HG03378 (cell line): ENCODE results near the gene CLCNKB.
"Not testable (repeated sequence)": the region's sequence is repeated elsewhere in the genome, so short reads cannot be mapped to it uniquely, and the experiment has no call there.

ENCODE experiments used
- ATAC-seq: cut with Tn5 transposase; IDR thresholded peaks from one replicate; pipeline ENCODE4 v1.9.1; 2021; ENCODE audit warnings: mild to moderate bottlenecking, moderate library complexity; ENCODE audit not compliant: unreplicated experiment

The CLCNKB gene

GRCh38 chr1:16043521-16043920 lies at the start of gene CLCNKB:
TSS of gene CLCNKB (plus strand) at chr1:16043782. CDS start at chr1:16044493, 711 bp downstream.
- no peak for ATAC-seq

DNA sequence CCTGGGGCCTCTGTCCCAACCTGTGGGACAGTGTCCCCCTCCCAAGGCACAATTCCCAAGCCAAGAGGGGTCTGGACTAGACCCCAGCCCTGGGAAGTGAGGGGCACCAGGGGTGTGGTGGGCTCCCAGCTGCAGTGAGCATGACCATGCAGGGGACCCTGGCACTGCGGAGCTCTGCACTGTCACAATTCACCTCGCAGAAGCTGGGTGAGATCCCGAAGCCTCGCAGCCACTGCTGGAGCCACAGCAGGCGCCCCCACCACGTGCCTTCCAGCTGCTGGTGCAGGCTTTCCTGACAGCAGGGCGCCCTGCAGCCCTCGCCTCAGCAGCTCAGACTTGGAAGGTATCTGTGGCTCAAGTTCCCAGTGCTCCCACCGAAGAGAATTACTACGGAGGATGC lies 49.5 kb upstream of the CLCNKB start:
- ATAC-seq, result no peak

DNA sequence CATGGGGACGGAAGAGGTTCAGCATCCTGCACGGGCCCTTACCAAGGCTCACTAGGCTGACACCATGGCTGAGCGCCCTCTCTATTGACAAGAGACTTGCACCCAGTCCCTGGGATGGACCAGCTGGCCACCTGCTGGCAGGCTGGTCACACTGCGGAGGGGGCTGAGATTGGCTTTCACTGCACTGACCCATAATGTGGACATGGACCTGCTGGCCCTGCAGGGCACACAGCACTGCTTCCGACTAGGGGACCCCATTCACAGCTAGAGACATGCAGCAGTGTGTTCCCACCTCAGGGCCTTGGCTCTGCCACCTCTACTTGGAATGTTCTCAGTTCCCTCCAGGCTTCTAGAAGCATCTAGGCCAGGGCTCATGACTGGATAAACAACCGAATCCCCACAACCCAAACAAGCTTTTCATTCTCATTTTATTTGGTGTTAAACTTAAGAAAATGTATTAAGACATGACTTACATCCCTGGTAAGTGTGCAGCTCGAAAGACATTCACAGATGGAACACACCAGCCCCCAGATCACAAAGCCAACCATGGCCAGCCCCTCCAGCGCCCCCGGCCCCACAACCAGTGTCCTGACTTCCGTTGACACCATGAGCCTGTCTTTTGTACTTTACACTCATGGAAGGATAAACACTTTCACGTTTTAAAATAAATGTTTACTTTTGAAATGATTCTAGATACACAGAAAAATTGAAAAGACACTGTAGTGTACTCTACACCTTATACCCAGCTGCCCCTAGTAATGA lies 48.8 kb upstream of the CLCNKB start:
- ATAC-seq, result no peak

- ATAC-seq, result no peak
These were observed 46.5 kb upstream of the CLCNKB start for GRCh38 chr1:15997076-15997585.

GRCh38 chr1:15997637-15998280 lies 45.8 kb upstream of the CLCNKB start:
- no peak for ATAC-seq

DNA sequence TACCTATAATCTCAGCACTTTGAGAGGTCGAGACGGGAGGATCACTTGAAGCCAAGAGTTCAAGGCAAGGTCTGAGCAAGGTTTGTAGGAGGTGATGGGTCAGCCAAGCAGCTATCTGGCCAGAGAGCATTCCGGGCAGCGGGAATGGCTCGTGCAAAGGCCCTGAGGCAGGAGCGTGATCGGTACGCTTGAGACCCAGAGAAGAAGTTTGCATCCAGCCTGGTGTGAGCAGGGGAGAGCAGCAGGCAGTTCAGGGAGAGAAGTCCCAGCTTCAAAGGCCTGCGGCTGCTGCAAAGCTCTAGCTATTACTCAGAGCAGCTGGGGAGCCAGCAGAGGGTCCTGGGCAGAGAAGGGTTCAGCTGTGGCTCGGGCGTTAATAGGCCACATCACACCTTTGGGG lies 44.7 kb upstream of the CLCNKB start:
- no peak for ATAC-seq

DNA sequence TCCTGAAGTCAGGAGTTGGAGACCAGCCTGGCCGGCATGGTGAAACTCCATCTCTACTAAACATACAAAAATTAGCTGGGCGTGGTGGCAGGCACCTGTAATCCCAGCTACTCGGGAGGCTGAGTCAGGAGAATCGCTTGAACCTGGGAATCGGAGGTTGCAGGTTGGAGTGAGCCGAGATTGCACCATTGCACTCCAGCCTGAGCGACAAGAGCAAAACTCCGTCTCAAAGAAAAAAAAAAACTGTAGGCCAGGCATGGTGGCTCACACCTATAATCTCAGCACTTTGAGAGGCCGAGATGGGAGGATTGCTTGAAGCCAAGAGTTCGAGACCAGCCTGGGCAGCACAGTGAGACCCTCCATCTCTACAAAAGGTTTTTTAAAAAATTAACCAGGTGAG lies 42.3 kb upstream of the CLCNKB start:
- ATAC-seq, result not testable (repeated sequence)

DNA sequence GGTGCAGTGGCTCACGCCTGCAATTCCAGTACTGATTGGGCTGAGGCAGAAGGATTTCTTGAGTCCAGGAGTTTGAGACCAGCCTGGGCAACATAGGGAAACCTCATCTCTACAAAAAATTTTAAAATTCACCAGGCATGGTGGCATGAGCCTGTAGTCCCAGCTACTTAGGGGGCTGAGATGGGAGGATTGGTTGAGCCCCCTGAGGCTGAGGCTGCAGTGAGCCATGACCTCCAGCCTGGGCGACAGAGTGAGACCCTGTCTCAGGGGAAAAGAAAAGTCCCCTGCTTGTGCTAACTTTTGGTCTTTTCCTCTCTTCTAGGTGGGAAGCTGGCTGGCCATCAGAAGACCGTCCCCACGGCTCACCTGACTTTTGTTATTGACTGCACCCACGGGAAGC lies 38.0 kb upstream of the CLCNKB start:
- ATAC-seq, result no peak

DNA sequence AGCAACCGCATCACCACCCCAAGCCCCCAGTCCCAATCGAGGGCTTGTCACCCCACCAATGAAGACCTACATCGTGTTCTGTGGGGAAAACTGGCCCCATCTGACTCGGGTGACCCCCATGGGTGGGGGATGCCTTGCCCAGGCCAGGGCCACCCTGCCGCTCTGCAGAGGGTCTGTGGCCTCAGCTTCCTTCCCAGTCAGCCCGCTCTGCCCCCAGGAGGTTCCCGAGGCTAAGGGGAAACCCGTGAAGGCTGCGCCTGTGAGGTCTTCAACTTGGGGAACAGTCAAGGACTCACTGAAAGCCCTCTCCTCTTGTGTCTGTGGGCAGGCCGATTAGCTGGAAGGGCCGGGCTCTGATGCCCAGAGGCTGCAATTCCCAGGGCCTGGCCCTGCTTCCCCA lies 37.6 kb upstream of the CLCNKB start:
- ATAC-seq, result no peak

- ATAC-seq, result no peak
These were observed 36.8 kb upstream of the CLCNKB start for GRCh38 chr1:16006552-16007485.

DNA sequence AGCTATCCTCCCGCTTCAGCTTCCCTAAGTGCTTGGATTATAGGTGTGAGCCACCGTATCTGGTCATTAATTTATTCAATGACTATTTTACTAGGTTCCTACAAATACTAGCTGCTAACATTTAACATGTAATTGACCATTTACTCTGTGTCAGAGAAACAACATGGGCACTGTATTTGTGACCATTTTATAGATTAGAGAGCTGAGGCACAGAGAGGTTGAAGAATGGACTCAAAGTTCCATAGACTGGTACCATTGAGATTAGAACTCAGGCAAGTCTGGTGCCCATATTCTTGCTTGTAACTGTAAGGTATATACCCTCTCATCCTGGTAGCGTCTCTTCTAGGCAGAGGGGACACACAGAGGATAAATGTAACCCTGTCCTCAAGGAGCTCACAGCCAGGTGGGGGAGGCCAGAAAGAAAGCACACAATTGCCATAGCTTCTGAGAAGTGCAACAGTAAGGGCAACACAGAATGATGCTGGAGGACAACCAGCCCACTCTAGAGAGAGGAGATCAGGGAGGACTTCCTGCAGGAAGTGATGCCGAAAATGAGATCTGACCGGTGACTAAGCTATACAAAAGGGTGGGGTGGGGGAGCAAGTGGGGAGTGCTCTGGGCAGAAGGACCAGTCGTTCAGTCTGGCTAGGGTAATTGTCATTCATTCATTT lies 35.8 kb upstream of the CLCNKB start:
- no peak for ATAC-seq

DNA sequence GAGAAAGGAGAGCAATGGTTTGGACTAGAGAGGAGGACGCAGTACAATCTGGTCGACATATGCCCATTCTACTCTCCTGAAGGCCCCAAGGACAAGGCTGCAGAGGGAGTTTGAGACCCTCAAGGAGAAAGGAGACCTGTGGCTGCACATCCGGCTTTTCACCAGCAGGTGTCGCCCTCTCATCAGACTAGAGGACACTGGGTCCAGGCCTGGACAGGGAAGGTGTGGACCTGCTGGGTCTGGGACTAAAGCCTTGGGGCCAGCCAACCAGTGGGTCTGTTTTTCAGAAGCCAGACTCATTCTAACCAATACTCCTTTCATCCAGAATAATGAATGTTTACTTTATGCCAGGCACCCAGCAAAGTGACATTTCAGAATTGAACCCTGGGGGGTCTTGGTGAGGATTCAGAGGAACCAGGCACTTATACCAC lies 34.5 kb upstream of the CLCNKB start:
- no peak for ATAC-seq

DNA sequence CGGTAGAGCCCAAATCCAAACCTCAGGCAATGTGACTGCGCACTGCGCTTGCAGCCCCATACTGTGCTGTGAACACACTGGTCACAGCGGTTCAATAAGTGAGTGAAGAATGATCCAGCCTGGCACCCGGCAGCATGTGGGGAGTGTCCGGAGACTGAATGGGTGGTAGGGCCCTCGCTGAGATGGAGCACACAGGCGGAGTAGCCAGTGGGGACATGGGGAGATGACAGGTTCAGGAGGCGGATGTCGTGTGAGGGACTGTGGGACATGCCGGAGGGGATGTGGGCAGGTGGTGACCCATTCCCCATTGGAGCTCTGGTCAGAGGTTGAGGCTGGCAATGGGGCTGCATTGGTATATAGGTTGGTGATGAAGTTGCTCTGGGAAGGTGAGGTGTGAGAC lies 33.9 kb upstream of the CLCNKB start:
- no peak for ATAC-seq

GRCh38 chr1:16010837-16011236 lies 32.7 kb upstream of the CLCNKB start:
- ATAC-seq, result no peak

DNA sequence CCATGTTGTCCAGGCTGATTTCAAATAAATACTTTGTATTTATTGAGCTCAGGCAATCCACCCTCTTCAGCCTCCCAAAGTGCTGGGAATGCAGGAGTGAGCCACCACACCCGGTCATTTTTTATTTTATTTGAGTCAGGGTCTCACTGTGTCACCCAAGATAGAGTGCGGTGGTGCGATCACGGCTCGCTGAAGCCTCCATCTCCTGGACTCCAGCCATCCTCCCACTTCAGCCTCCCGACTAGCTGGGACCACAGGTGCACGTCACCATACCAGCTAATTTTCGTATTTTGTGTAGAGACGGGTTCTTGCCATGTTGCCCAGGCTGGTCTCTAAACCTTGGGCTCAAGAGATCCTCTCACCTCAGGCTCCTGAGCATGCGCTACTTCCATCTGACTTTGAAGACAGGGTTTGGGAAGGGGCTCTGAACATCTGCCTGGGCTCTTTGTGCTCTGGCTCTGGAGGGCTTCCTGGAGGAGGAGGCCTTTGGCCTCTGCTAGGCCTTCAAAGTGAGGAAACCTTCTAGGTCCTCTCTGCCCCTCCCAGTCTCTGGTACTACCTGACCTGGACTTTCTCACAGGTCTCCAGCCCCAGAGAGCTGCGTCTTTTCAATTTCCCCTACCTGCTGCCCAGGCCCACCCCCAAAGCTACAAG lies 31.5 kb upstream of the CLCNKB start:
- no peak for ATAC-seq

DNA sequence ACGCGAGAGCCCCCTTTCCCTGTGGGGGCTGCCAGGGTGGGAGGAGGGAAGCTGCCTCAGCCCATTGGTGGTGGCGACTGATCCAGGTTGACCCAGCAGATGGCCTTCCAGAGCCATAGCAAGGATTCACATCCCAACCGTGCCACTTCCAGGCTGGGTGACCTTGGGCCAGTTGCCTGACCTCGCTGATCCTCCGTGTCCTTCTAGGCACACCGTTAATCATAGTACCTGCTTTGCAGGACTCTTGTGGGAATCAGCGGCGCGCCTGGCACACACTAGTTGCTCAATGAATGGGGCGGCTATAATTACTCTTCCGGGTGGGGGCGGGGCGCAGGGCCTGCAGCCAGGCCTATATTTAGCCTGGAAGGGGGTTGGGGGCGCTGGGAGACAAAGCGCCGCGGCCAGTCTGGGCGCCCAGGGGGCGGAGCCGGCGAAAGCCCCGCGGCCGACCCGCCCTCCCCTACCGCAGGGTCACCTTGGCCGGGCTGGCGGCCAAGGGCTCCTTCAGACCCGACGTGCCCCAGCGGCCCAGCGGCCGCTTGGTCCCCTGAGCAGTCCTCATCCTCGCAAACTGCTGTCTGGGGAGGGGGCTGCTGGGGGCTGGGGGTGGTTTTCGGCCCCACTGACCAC lies 30.9 kb upstream of the CLCNKB start:
- no peak for ATAC-seq

GRCh38 chr1:16013220-16013907 lies 30.2 kb upstream of the CLCNKB start:
- ATAC-seq, result no peak

DNA sequence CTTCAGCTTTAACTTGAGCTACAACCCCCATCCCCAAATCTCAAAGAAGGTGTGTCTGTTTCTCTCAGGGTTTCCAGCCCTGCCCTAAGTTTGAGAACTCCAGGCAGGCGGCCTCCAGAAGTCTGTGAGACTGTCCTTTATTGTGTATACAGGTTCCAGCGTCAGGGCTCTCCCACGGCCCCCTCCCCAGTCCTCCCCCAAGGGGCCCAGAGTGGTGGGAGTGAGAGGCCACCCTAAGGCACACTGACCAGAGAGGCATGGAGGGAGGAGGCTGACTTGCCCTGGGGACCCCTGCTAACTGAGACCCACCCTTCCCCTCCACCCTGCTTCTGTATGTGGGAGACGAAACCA lies 29.7 kb upstream of the CLCNKB start:
- no peak for ATAC-seq
